GM12801 (cell line): ENCODE data around the gene SLC6A7.

Experiments used
- TF ChIP-seq, protein P1 (sequence below): IDR thresholded peaks from one replicate; pipeline ENCODE4 v1.5.1; 2011; ENCODE audit warnings: control low read depth; ENCODE audit not compliant: insufficient read length; ENCODE audit errors: extremely low read depth

The SLC6A7 gene

GRCh38 chr5:150168864-150169263 is 21.0 kb upstream of the SLC6A7 start:
- TF ChIP-seq, protein P1, sequence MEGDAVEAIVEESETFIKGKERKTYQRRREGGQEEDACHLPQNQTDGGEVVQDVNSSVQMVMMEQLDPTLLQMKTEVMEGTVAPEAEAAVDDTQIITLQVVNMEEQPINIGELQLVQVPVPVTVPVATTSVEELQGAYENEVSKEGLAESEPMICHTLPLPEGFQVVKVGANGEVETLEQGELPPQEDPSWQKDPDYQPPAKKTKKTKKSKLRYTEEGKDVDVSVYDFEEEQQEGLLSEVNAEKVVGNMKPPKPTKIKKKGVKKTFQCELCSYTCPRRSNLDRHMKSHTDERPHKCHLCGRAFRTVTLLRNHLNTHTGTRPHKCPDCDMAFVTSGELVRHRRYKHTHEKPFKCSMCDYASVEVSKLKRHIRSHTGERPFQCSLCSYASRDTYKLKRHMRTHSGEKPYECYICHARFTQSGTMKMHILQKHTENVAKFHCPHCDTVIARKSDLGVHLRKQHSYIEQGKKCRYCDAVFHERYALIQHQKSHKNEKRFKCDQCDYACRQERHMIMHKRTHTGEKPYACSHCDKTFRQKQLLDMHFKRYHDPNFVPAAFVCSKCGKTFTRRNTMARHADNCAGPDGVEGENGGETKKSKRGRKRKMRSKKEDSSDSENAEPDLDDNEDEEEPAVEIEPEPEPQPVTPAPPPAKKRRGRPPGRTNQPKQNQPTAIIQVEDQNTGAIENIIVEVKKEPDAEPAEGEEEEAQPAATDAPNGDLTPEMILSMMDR, result no peak

GRCh38 chr5:150172145-150172544 is 17.7 kb upstream of the SLC6A7 start:
- TF ChIP-seq, protein P1, result no peak

DNA sequence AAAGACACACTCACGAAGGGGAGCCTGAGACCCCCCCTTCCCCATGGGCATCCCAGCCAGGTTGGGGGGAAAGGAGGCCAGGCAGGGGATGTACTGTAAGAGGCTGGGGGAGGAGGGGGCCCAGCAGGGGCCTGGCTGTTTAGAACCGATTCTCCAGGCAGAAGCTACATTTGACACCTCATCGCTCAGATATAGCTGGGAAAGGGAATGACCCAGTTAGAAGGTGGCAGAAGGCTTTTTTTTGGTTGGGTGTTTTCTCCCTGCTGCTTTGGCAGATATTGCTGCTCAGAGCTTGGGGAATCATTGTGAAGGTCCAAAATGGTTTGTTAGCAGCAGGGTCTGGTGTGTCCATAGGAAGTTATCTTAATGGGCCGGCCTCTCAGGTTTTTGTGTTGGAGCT is 17.3 kb upstream of the SLC6A7 start:
- TF ChIP-seq, protein P1, result no peak

DNA sequence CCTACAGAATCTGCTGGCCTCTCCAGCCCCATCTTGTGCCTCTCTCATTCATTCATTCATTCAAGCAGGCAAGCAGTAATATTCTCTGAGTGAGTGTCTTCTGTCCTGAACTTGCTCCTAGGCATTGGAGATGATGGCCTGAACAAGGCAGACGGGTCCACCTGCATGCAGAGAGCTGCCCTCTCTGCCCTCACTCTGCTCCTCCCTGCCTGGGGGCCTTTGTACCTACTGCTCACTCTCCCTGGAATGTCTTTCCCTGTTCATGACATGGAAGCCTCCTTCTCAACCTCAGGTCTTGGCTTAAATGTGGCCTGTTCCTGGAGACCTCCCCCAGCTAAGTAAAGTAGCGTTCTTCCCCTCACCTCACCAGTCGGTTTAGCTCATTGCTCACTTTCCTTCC is 16.7 kb upstream of the SLC6A7 start:
- TF ChIP-seq, protein P1, result no peak

DNA sequence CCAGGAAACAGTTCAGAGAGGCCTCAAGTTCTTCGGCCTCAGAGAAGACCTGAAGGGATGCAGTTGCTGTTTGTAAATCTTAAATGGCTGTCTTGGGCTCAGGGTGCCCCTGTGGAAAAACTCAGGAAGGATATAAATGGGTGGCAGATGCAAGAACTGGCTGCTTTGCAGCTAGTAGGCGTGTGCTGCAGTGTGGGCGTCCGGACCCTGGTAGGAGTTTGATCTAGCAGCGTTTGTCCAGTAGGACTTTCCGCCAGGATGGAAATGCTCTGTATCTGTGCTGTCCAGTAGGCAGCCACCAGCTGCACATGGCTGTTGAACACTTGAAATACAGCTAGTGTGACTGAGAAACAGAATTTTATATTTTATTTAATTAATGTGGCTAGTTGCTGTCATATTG is 15.6 kb upstream of the SLC6A7 start:
- TF ChIP-seq, protein P1, result no peak

DNA sequence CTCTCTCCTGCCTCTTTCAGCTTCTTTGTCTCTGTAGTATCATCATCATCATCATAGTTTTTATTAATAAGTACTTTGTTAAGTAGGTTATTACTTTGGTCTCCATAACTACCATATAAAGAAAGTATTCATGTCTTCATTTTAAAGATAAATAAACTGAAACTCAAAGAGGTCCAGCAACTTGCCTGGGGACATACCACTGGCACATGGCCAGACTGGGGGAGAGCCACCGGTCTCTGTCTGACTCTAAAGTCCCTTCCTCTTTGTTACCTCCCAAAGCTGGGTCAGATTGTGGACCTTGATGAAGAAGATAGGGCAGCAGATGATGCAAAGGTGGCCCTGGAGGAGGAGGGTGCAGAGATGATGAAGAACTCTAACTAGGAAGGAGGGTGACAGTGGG is 14.8 kb upstream of the SLC6A7 start:
- TF ChIP-seq, protein P1, result no peak

DNA sequence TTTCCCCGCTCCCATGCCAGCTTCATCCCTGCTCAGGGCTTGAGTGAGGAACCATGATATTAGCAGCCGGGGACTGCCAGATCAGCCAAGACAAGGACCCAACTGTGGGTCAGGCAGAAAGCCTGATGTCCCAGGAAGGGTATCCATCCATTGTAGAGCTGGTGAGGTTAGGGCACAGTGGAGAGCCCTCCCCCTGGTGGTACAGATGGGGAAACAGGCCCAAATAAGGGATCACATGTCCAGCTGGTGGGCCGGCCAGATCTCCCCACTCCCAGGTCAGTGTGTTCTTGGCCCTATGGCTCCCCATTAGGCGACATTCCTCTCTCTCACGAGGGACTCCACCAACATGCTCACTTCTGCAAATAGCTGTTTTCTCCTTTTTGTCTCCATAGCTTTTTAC is 14.3 kb upstream of the SLC6A7 start:
- TF ChIP-seq, protein P1, result no peak
